ENCODE results near the gene FAM20A. TPM values are rescaled to one million over a fixed set of nuclear protein-coding genes. Genes with fewer than 3 reads are reported as not detected.

Gene FAM20A
- total RNA-seq, 3 donors from 2014 or later (not counting 1 experiment from before 2014, with no cell fraction given): 0.38 to 1.3 (median 0.66) TPM

GRCh38 chr17:68560966-68561720 lies 40.0 kb downstream of the FAM20A start:
- TF ChIP-seq CTCF (IDR thresholded peaks at IDR 0.05): no peak
- no peak overlapping the region for H3K27ac Mint-ChIP-seq
- Histone ChIP-seq H3K27me3 (ENCODE audit: control insufficient read depth, insufficient read depth, low read length) (no peaks in the 10 kb centered on the region), H3K36me3 (ENCODE audit: control insufficient read depth, insufficient read depth, low read length) (no peaks in the 10 kb centered on the region), H3K9me3 (ENCODE audit: control insufficient read depth, insufficient read depth, low read length) (no peaks in the 10 kb centered on the region), H3K27ac (ENCODE audit: low read length) (no peak overlapping the region), H3K4me1 (ENCODE audit: control insufficient read depth, insufficient read depth, low read length) (no peaks in the 10 kb centered on the region), H3K4me3 (ENCODE audit: low read length) (no peak overlapping the region)
- DNase-seq (no peak), ATAC-seq (no peak)
- H3K27me3 Mint-ChIP-seq (ENCODE audit: low read depth in 2 of 2): peaks cover 0 to 5% of the 10 kb centered on the region in 2 donors
- peaks cover 7 to 8% of the 10 kb centered on the region in 2 donors for H3K4me1 Mint-ChIP-seq
- H3K9me3 Mint-ChIP-seq: no peaks in the 10 kb centered on the region
- 100% methylated on average over 1 of the region's 3 CpGs for WGBS (ENCODE audit: insufficient coverage)
- H3K36me3 Mint-ChIP-seq: no peaks in the 10 kb centered on the region
- intact Hi-C loops (cut with micrococcal nuclease): no loop called here
- no peak overlapping the region for H3K4me3 Mint-ChIP-seq

DNA sequence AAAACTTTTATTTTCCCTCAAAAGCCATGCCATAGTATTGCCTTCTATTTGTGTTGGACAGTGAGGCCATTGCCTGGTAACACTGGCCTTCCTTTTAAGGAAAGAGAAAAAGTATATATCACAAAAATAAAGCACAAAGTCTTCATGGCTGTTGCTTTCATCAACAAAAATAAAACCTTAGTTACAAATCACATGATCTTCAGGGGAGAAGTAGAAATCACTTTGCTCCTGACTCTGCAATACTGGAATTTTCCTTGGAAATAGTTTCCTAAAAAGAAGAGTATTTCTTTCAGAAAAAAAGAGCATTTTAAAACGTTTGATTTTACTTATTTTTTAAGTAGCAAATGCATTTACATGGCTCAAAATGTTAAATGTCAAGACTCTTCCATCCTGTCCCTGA lies 41.9 kb downstream of the FAM20A start:
- Mint-ChIP-seq H3K9me3 (no peaks in the 10 kb centered on the region), H3K4me3 (no peak overlapping the region), H3K27ac (no peak overlapping the region), H3K27me3 (ENCODE audit: low read depth in 2 of 2) (no peaks in the 10 kb centered on the region), H3K4me1 (peaks cover 8 to 11% of the 10 kb centered on the region in 2 donors), H3K36me3 (no peaks in the 10 kb centered on the region)
- DNase-seq: no peak
- intact Hi-C loops (cut with micrococcal nuclease): no loop called here
- Histone ChIP-seq H3K9me3 (ENCODE audit: control insufficient read depth, insufficient read depth, low read length) (no peaks in the 10 kb centered on the region), H3K4me3 (ENCODE audit: low read length) (no peak overlapping the region), H3K36me3 (ENCODE audit: control insufficient read depth, insufficient read depth, low read length) (no peaks in the 10 kb centered on the region), H3K27ac (ENCODE audit: low read length) (no peak overlapping the region), H3K4me1 (ENCODE audit: control insufficient read depth, insufficient read depth, low read length) (no peaks in the 10 kb centered on the region), H3K27me3 (ENCODE audit: control insufficient read depth, insufficient read depth, low read length) (no peaks in the 10 kb centered on the region)
- ATAC-seq: no peak
- no peak for TF ChIP-seq CTCF (IDR thresholded peaks at IDR 0.05)
- WGBS (ENCODE audit: insufficient coverage): 71% methylated on average over 1 of the region's 1 CpG

DNA sequence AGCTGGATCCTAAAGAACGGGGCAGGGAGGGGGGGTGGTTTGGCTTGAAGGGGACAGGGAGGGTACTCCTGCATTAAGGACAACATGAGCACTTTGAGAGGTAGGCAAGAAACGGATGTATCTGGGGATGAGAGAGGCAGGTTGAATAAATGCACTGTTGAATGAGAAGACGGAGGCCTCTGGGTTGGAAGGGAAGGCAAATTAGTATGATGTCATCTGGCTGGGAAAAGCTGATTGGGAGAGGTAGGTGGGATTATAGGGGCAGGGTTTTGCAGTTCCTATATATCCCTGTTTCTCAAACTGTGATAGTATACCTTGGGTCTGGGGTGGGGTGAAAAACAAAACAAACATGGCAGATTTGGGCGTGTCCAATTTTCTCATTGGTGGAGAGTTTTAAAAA lies 44.6 kb downstream of the FAM20A start:
- no peaks in the 10 kb centered on the region for H3K4me1 ChIP-seq (ENCODE audit: control insufficient read depth, insufficient read depth, low read length)
- no peaks in the 10 kb centered on the region for H3K27me3 ChIP-seq (ENCODE audit: control insufficient read depth, insufficient read depth, low read length)
- Mint-ChIP-seq H3K4me1 (peaks cover 8 to 12% of the 10 kb centered on the region in 2 donors), H3K27ac (no peak overlapping the region), H3K36me3 (no peaks in the 10 kb centered on the region), H3K9me3 (no peaks in the 10 kb centered on the region), H3K4me3 (no peak overlapping the region), H3K27me3 (ENCODE audit: low read depth in 2 of 2) (no peaks in the 10 kb centered on the region)
- no peaks in the 10 kb centered on the region for H3K9me3 ChIP-seq (ENCODE audit: control insufficient read depth, insufficient read depth, low read length)
- ATAC-seq (no peak), DNase-seq (no peak)
- no peaks in the 10 kb centered on the region for H3K36me3 ChIP-seq (ENCODE audit: control insufficient read depth, insufficient read depth, low read length)
- no peak overlapping the region for H3K4me3 ChIP-seq (ENCODE audit: low read length)
- intact Hi-C loops (cut with micrococcal nuclease): no loop called here
- WGBS (ENCODE audit: insufficient coverage): 97% methylated on average over 4 of the region's 4 CpGs
- no peak for TF ChIP-seq CTCF (IDR thresholded peaks at IDR 0.05)
- H3K27ac ChIP-seq (ENCODE audit: low read length): no peak overlapping the region

All from natural killer cell (primary cell).